GM10266 (cell line): ENCODE data around the gene NOXO1.
A peak's percentile ranks its signal among the peaks of the same experiment; 100 is the strongest.

ENCODE experiments used
- DNase-seq: peaks from one replicate; pipeline ENCODE4 v3.0.0; 2012; ENCODE audit errors: extremely low spot score
- CTCF ChIP-seq: IDR thresholded peaks from 2 replicates; pipeline ENCODE4 v1.5.1; 2012; ENCODE audit warnings: mild to moderate bottlenecking, low read depth; ENCODE audit not compliant: control insufficient read depth, insufficient read depth; ENCODE audit errors: missing control alignments

The NOXO1 gene

GRCh38 chr16:1989209-1990100, 8.2 kb upstream of the NOXO1 start, which contains the start of gene SYNGR3:
SYNGR3 (plus strand) TSS chr16:1989970; CDS start chr16:1990103, 133 bp downstream.
- no peak for TF ChIP-seq CTCF
- DNase-seq = peak; percentile 68

- no peak for TF ChIP-seq CTCF
- DNase-seq = no peak
Observed at GRCh38 chr16:1987198-1987597, 5.9 kb upstream of the NOXO1 start.

GRCh38 chr16:1985466-1986150, 4.3 kb upstream of the NOXO1 start:
- DNase-seq = no peak

GRCh38 chr16:1984347-1985225, 3.3 kb upstream of the NOXO1 start:
- DNase-seq = no peak
- TF ChIP-seq CTCF = no peak

More at GRCh38 chr16:1985466-1986150, 4.3 kb upstream of the NOXO1 start:
- no peak for TF ChIP-seq CTCF

- TF ChIP-seq CTCF = peak; percentile 84
- peak; percentile 99 for DNase-seq
Observed at GRCh38 chr16:1983544-1984346, 2.5 kb upstream of the NOXO1 start, which contains the start of gene GFER. GFER (plus strand) TSS chr16:1984193; CDS start chr16:1984219, 26 bp downstream.

GRCh38 chr16:1982991-1983543, 1.8 kb upstream of the NOXO1 start:
- DNase-seq = no peak
- TF ChIP-seq CTCF = no peak
